NB4 (cell line): ENCODE data around the gene OARD1.

Experiments used
- POLR2A ChIP-seq: IDR thresholded peaks from 2 replicates; pipeline ENCODE4 v1.6.1; 2011; ENCODE audit warnings: mild to moderate bottlenecking; ENCODE audit not compliant: insufficient read length; ENCODE audit errors: extremely low read depth
- TF ChIP-seq, protein P1 (sequence below): IDR thresholded peaks from one replicate; pipeline ENCODE4 v1.5.1; 2012; ENCODE audit warnings: low read depth, low read length

GRCh38 chr6:41040940-41041536 is 31.1 kb downstream of the OARD1 start:
- TF ChIP-seq, protein P1, sequence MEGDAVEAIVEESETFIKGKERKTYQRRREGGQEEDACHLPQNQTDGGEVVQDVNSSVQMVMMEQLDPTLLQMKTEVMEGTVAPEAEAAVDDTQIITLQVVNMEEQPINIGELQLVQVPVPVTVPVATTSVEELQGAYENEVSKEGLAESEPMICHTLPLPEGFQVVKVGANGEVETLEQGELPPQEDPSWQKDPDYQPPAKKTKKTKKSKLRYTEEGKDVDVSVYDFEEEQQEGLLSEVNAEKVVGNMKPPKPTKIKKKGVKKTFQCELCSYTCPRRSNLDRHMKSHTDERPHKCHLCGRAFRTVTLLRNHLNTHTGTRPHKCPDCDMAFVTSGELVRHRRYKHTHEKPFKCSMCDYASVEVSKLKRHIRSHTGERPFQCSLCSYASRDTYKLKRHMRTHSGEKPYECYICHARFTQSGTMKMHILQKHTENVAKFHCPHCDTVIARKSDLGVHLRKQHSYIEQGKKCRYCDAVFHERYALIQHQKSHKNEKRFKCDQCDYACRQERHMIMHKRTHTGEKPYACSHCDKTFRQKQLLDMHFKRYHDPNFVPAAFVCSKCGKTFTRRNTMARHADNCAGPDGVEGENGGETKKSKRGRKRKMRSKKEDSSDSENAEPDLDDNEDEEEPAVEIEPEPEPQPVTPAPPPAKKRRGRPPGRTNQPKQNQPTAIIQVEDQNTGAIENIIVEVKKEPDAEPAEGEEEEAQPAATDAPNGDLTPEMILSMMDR: no peak
- no peak for TF ChIP-seq POLR2A
